ENCODE measurements around the gene MAP3K21.

The MAP3K21 gene

DNA sequence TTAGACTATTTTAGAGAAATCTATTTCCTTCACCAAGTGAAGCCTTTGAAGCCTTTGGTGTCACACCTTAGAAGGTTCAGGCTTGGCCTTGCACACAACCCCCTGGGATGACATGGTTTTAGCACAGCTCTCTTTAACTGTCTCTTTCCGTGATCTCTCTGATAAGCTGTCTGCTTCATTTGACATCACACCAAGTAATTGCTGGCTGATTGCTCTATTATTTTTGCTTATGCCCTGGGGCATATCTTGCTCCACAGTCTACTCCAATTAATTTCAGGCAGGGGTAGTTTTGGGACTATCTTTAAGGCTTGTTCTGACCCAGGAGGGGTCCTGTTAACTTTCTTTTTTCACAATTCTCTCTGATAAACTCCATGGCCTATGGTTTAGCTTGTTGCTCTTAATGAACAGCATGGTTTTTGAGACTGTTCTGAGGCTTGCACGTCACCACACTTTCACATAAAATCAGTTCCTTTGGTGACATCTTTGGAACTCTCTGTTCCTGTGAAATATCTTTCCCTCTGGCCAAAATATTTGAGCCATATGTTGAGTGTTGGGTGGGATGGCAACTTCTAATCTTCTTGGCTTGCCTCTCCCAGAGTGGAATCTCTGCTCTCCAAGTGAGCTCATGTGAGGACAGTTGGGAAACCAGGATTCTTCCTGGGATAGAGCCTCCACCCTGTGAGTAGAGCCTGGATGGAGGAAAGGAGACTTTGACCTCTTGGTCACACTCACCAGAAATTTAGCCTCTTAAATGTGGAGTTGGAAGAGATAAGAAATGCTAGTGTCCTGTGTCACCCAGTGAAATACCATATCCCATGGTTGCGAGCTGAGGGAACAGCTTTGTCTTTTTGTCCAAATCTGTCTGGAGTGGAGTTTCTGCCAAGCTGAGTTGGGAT lies 63.6 kb downstream of the MAP3K21 start:
- DNase-seq: no peak

DNA sequence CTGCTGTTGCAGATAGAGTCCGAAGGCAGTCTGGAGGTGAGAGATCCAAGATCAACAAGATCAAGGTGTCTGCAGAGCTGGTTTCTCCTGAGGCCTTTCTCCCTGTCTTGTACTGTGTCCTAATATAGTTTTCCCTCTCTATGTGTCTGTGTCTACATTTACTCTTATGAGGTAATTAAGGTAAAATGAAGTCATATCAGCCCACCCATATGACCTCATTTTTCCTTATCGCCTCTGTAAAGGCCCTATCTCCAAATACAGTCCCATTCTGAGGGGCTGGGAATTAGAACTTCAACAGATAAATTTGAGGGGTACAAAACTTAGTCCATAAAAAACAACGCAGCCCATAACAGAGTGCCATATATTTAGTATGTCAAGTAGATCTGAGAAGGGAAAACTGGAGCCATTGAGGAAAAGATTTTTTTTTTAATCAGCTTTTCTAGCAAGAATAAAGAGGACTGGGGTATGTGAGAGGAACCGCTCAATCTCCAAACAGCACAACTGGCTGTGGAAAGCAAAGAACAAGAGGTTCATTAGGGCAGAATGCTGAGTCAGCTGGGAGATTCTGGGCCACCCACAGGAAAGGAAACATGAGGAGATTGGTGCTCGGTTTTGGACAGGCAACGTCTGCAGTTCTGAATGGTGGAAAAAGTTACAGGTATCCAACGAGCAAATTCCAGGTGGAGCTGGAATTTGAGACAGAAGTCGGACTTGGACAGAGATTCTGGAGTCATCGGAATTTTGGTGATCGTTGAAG lies 65.7 kb downstream of the MAP3K21 start:
- DNase-seq: no peak

DNA sequence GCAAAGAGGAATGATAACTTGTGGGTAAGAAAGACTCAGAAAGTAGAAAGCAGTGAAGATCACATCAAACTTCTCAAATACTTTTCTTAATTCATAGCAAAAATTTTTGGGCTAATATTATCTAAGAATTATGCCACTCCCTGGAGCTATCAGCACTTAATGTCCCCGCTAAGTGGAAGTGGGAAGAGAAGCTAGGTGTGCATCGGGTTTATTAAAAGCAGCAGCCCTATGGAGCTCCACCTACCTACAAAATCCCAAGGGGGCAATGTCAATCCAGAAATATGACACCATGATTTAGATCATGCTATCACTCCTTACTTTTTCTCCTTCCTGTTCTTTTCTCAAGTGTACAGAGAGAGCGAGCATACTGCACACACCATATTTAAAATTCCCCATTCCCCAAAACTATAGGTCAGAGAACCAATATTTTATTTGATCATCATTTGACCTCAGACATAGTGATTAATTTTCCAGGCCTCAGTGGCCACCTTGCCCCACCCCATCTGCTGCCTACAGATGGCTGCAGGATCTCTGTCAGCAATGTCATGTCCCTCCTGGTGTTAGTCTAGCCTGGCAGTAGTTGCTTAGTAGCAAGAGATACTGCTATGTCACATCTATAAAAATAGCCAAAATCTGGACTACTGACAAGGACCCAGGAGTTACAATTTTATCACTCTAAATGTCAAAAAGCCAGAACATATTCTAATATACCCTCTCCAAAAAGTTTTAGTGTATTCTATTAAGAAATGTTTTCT lies 66.6 kb downstream of the MAP3K21 start:
- DNase-seq: no peak

GRCh38 chr1:233394860-233395717 lies 67.6 kb downstream of the MAP3K21 start:
- no peak for DNase-seq

GRCh38 chr1:233395863-233396646 lies 68.5 kb downstream of the MAP3K21 start:
- no peak for DNase-seq

- DNase-seq: no peak
These were observed 78.9 kb downstream of the MAP3K21 start for GRCh38 chr1:233406339-233406960.

- no peak for DNase-seq
These were observed 79.6 kb downstream of the MAP3K21 start for GRCh38 chr1:233406994-233407631.

GRCh38 chr1:233409540-233409939 lies 82.0 kb downstream of the MAP3K21 start:
- no peak for DNase-seq

DNA sequence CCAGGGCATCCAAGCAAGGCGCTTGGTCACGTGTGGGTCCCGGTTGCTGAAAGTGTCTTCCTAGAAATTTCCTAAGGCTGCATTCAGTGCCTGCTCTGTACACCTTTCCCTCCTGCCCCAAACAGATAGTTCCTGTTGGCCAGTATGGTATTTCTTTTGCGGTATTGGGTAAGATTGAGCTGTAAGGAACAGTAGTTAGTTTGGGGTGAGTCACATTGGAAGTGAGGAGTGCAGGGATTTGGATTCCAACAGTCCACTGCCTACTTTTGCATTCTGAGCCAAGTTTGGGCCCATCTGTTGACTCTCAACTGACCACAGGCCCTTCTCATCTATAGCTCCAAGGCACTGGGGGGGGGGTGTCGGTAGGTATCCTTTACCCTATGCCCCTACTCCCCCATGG lies 83.4 kb downstream of the MAP3K21 start:
- DNase-seq: no peak

DNA sequence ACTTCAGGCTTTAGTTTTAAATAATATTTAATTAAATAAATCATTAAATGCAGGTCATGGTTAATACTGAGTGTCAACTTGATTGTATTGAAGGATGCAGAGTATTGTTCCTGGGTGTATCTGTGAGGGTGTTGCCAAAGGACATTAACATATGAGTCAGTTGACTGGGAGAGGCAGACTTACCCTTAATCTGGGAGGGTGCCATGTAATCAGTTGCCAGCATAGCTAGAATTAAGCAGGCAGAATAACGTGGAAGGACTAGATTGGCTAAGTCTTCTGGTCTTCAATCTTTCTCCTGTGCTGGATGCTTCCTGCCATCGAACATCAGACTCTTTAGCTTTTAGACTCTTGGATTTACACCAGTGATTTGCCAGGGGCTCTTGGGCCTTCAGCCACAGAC lies 85.3 kb downstream of the MAP3K21 start:
- DNase-seq: no peak

DNA sequence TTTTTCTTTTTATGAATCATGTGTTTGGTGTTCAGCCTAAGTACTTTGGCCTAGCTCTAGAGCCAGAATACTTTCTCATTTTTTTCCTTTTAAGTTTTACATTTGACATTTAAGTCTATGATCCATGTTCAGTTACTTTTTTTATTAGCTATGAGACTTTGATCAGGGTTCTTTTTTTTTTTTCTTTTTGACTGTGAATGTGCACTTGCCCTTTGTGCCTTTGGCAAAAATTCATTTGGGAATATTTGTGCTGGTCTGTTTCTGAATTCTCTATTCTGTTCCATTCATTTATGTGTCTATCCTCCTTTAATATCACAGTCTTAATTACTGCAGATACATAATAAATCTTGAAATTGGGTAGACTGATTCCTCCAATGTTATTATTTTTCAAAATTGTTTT lies 93.8 kb downstream of the MAP3K21 start:
- no peak for DNase-seq

DNA sequence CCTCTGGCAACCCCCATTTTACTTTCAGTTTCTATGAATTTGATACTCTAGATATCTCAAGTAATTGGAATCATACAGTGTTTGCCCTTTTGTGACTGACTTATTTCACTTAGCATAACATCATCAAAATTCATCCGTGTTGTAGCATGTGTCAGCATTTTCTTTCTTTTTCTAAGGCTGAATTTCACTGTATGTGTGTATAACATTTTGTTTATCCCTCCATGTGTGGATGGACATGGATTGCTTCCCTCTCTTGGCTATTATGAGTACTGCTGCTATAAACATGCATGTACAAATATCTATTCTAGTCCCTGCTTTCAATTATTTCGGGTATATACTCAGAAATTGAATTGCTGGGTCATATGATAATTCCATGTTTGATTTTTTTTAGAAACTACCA lies 97.3 kb downstream of the MAP3K21 start:
- DNase-seq: no peak

DNA sequence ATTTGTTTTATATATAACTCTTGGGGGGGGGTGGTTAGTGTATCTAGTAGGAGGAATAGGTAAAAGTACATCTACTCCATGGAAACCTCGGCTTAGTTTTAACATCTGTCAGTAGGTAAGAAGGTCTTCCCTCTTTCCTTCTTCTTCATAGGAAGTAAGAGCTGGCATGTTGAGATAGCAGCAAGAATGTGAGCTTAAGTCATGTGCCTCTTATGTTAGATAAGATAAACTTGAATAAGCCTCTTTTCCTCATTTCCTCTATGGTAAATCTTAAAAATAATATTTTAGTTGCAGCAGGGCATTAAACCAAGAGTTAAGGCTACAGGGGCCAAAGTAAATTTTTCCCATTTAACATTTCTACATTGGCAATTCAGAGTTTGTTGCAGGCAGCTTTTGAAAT lies 100.4 kb downstream of the MAP3K21 start:
- no peak for DNase-seq

GRCh38 chr1:233431753-233432403 lies 104.4 kb downstream of the MAP3K21 start:
- DNase-seq: no peak

- DNase-seq: no peak
These were observed 105.4 kb downstream of the MAP3K21 start for GRCh38 chr1:233432916-233433315.

GRCh38 chr1:233433436-233434210 lies 106.1 kb downstream of the MAP3K21 start:
- DNase-seq: no peak

All from NK-92 treated with Interleukin-12 subunit alpha and Interleukin-12 subunit beta, amount 100 ng/mL, for 24 hours (cell line).